PC-9 (cell line): ENCODE results near the gene GAL.

Source experiments
- EZH2 ChIP-seq: fragments of 200-600 bp; sonication (generic); IDR thresholded peaks from 2 replicates; pipeline ENCODE4 v1.8.0; 2017; ENCODE audit warnings: antibody characterized with exemption, low read depth
- TF ChIP-seq, protein P1 (sequence below): fragments of 200-600 bp; sonication (generic); conservative IDR thresholded peaks from 2 replicates; pipeline ENCODE4 v1.6.1; 2017; ENCODE audit warnings: mixed run types, antibody characterized with exemption, mild to moderate bottlenecking, moderate library complexity

DNA sequence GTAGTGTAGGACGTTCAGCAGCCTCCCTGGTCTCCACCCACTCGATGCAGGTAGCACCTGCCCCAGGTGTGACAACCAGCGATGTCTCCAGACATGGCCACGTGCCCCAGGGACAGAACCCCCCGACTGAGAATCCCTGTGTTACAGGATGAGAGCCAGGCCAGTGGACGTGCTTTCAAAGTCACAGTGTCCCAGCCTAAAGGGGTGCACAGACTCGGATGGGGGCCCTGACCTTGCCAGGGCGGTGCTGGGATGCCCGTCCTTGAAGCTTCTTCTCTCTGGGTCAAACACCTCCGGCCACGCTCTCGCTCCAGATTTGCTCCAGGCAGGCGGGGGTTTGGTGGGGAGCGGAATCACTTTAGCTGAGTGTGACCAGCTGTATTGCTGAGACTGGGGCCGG is 23.3 kb upstream of the GAL start:
- TF ChIP-seq, protein P1, sequence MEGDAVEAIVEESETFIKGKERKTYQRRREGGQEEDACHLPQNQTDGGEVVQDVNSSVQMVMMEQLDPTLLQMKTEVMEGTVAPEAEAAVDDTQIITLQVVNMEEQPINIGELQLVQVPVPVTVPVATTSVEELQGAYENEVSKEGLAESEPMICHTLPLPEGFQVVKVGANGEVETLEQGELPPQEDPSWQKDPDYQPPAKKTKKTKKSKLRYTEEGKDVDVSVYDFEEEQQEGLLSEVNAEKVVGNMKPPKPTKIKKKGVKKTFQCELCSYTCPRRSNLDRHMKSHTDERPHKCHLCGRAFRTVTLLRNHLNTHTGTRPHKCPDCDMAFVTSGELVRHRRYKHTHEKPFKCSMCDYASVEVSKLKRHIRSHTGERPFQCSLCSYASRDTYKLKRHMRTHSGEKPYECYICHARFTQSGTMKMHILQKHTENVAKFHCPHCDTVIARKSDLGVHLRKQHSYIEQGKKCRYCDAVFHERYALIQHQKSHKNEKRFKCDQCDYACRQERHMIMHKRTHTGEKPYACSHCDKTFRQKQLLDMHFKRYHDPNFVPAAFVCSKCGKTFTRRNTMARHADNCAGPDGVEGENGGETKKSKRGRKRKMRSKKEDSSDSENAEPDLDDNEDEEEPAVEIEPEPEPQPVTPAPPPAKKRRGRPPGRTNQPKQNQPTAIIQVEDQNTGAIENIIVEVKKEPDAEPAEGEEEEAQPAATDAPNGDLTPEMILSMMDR: no peak
- TF ChIP-seq EZH2: no peak
